Measurements from ENCODE around the gene TMEM171. TPM values are rescaled to one million over a fixed set of nuclear protein-coding genes. Genes with fewer than 3 reads are reported as not detected.

Gene TMEM171
- total and polyA plus RNA-seq, 7 donors: 21.7 to 49.9 (median 46.8) TPM; not detected in 4

DNA sequence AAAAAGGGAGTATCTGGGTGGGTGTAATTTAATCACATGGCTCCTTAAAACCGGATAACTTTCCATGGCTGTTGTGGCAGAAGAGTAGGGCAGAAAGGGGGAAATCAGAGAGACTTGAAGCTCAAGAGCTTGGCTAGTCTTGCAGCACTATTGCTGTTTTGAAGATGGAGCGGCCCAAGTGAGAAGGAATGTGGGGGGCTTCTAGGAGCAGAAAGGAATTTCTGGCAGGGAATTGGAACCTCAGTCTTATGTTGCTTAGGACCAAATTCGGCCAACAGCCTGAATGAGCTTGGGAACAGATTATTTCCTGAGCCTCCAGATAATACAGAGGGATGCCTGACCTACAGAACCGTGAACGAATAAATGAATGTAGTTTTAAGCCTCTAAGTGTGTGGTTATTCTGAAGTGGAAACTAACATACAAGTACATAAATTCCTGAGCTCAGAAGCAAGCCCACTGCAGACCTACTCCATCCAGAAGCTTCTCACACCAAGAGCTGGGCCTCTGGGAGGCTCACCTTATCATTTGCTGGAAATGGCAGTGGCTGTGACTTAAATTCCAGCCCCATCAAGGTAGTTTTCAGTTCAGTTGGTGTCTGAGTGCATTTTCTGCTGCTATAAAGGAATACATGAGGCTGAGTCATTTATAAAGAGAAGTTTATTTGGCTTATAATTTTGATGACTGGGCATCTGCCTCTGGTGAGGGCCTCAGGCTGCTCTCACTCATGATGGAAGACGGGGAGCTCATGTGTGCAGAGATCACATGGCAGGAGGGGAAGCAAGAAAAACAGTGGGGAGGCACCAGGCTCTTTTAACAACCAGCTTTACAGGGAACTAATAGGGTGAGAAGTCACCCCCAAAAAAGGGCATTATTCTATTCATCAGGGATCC is 37.3 kb downstream of the TMEM171 start:
- Histone ChIP-seq H3K27ac (no peak overlapping the region), H3K27me3 (peaks cover 0 to 6% (median 0%) of the 10 kb centered on the region in 3 donors), H3K9me3 (no peaks in the 10 kb centered on the region), H3K4me1 (no peaks in the 10 kb centered on the region), H3K36me3 (no peaks in the 10 kb centered on the region), H3K4me3 (no peak overlapping the region)
- WGBS, 2 donors: 81 to 87% methylated on average over 6 of the region's 6 CpGs
- no peak for DNase-seq
- TF ChIP-seq CTCF (IDR thresholded peaks at IDR 0.05): no peak
- TF ChIP-seq EP300 (IDR thresholded peaks at IDR 0.05): no peak
- no peak for TF ChIP-seq POLR2A (IDR thresholded peaks at IDR 0.05)
- no peak for TF ChIP-seq POLR2AphosphoS5 (IDR thresholded peaks at IDR 0.05)
- intact Hi-C loops (cut with DNase I): no loop called here

DNA sequence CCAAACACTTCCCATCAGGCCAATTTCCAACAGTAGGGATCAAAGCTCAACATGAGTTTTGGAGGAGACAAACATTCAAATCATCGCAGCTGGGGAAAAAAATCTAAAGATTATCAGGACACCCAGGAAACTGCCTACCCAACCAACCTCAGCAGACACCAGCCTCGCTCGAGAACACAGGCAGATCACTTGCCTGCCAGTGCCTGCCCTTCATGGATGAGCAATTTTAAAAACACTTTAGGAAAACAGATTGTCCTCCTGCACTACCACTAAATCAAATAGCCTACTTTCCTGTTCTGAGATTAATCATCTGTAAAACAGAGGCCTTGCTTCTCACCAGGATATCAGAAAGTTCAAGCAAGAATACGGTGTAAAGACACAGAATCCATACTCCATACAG is 37.9 kb downstream of the TMEM171 start:
- 87 to 89% methylated on average over 4 of the region's 4 CpGs for WGBS, 2 donors
- intact Hi-C loops (cut with DNase I): no loop called here
- no peak for TF ChIP-seq EP300 (IDR thresholded peaks at IDR 0.05)
- no peak for TF ChIP-seq CTCF (IDR thresholded peaks at IDR 0.05)
- TF ChIP-seq POLR2AphosphoS5 (IDR thresholded peaks at IDR 0.05): no peak
- TF ChIP-seq POLR2A (IDR thresholded peaks at IDR 0.05): no peak
- Histone ChIP-seq H3K36me3 (no peaks in the 10 kb centered on the region), H3K27me3 (peaks cover 0 to 6% (median 0%) of the 10 kb centered on the region in 3 donors), H3K4me1 (no peaks in the 10 kb centered on the region), H3K4me3 (no peak overlapping the region), H3K9me3 (no peaks in the 10 kb centered on the region), H3K27ac (no peak overlapping the region)
- DNase-seq: no peak

DNA sequence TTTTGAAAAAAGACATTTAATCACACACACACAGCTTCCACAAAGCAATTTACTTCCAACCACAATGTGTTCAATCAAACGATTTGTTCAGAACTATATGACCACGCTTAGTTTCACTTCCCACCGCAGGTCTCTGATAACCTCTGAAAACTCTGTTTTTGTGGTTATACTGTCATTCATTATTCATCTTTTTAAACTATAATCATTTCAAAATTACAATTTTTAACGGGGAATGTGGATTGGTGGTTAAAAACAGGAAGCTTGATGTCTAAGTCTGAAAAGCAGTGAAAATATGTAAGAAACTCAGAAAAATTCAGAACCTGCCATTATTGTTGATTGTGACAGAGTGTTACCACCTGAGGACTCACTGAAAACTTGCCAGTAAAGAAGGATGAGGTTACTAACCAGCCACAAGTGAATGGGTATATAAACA is 39.9 kb downstream of the TMEM171 start:
- no peaks in the 10 kb centered on the region for H3K9me3 ChIP-seq
- WGBS, 2 donors: 44 to 64% methylated on average over 4 of the region's 4 CpGs
- no peak overlapping the region for H3K27ac ChIP-seq
- DNase-seq: no peak
- peaks cover 0 to 6% (median 0%) of the 10 kb centered on the region in 3 donors for H3K27me3 ChIP-seq
- intact Hi-C loops (cut with DNase I): no loop called here
- no peak overlapping the region for H3K4me3 ChIP-seq
- no peaks in the 10 kb centered on the region for H3K36me3 ChIP-seq
- TF ChIP-seq EP300 (IDR thresholded peaks at IDR 0.05) (no peak), CTCF (IDR thresholded peaks at IDR 0.05) (no peak), POLR2AphosphoS5 (IDR thresholded peaks at IDR 0.05) (no peak), POLR2A (IDR thresholded peaks at IDR 0.05) (no peak)
- no peaks in the 10 kb centered on the region for H3K4me1 ChIP-seq

DNA sequence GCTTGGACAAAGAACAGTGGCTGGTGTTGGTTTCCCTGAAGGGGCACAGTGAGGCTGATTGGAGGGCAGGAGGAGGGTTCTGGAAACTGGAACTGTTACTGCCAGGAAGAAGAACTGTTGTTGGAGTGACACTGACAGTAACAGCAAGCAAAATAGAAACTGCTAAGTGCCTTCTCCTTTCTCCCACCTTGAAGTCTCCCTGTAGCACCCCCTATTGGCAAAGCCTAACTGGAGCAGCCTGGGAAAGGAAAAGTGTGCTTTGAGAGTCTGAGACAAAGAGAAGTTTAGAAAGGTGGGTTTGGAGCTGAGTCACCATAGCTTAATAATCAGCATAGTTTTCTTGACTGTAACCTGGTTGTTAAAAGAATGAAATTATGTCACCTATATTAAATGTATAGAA is 50.1 kb downstream of the TMEM171 start:
- no peak overlapping the region for H3K4me3 ChIP-seq
- no peaks in the 10 kb centered on the region for H3K27me3 ChIP-seq
- intact Hi-C loops (cut with DNase I): no loop called here
- no peaks in the 10 kb centered on the region for H3K36me3 ChIP-seq
- no peak for DNase-seq
- no peaks in the 10 kb centered on the region for H3K4me1 ChIP-seq
- no peak overlapping the region for H3K27ac ChIP-seq
- H3K9me3 ChIP-seq: no peaks in the 10 kb centered on the region
- no peak for TF ChIP-seq EP300 (IDR thresholded peaks at IDR 0.05)
- no peak for TF ChIP-seq POLR2A (IDR thresholded peaks at IDR 0.05)
- no peak for TF ChIP-seq CTCF (IDR thresholded peaks at IDR 0.05)
- TF ChIP-seq POLR2AphosphoS5 (IDR thresholded peaks at IDR 0.05): no peak

Data from sigmoid colon (tissue), 7 donors.